Measurements from ENCODE around the gene IL23R.
A peak's percentile ranks its signal among the peaks of the same experiment; 100 is the strongest.
"Not testable (repeated sequence)": the region's sequence is repeated elsewhere in the genome, so short reads cannot be mapped to it uniquely, and the experiment has no call there.

Gene IL23R

GRCh38 chr1:67201891-67202290 lies 35.6 kb downstream of the IL23R start:
- DNase-seq: no peak

- no peak for DNase-seq
Measured at GRCh38 chr1:67204298-67204980, 38.2 kb downstream of the IL23R start.

GRCh38 chr1:67207398-67207797 lies 41.1 kb downstream of the IL23R start:
- DNase-seq: not testable (repeated sequence)

GRCh38 chr1:67208217-67208616 lies 42.0 kb downstream of the IL23R start:
- DNase-seq: no peak

- DNase-seq: no peak
Measured at GRCh38 chr1:67209521-67209920, 43.3 kb downstream of the IL23R start.

GRCh38 chr1:67211589-67212563 lies 45.6 kb downstream of the IL23R start:
- peak; percentile 57 for DNase-seq

GRCh38 chr1:67213164-67213563 lies 46.9 kb downstream of the IL23R start:
- no peak for DNase-seq

GRCh38 chr1:67213948-67214347 lies 47.7 kb downstream of the IL23R start:
- no peak for DNase-seq

GRCh38 chr1:67214420-67215174 lies 48.3 kb downstream of the IL23R start:
- peak; percentile 66 for DNase-seq

- DNase-seq: no peak
Measured at GRCh38 chr1:67216401-67216800, 50.1 kb downstream of the IL23R start.

- DNase-seq: no peak
Measured at GRCh38 chr1:67217417-67217816, 51.2 kb downstream of the IL23R start.

GRCh38 chr1:67217938-67218337 lies 51.7 kb downstream of the IL23R start:
- DNase-seq: no peak

- DNase-seq: no peak
Measured at GRCh38 chr1:67224856-67225255, 58.6 kb downstream of the IL23R start.

GRCh38 chr1:67226688-67227087 lies 60.4 kb downstream of the IL23R start:
- no peak for DNase-seq

- DNase-seq: no peak
Measured at GRCh38 chr1:67227196-67227595, 60.9 kb downstream of the IL23R start.

GRCh38 chr1:67228791-67229190 lies 62.5 kb downstream of the IL23R start:
- no peak for DNase-seq

- no peak for DNase-seq
Measured at GRCh38 chr1:67230539-67230938, 64.3 kb downstream of the IL23R start.

- no peak for DNase-seq
Measured at GRCh38 chr1:67236277-67236676, 70.0 kb downstream of the IL23R start.

- DNase-seq: no peak
Measured at GRCh38 chr1:67239738-67240137, 73.5 kb downstream of the IL23R start.

- DNase-seq: no peak
Measured at GRCh38 chr1:67241200-67241746, 75.0 kb downstream of the IL23R start.

- no peak for DNase-seq
Measured at GRCh38 chr1:67242016-67242415, 75.8 kb downstream of the IL23R start.

GRCh38 chr1:67250051-67250653 lies 83.9 kb downstream of the IL23R start:
- DNase-seq: no peak

Data from activated naive CD4-positive, alpha-beta T cell treated with anti-CD3 and anti-CD28 coated beads, Interleukin-2, amount 50 U/mL, for 16 hours (primary cell).